ES-I3 (cell line): Measurements from ENCODE around the gene CCDC27.
"Not testable (repeated sequence)": the region's sequence is repeated elsewhere in the genome, so short reads cannot be mapped to it uniquely, and the experiment has no call there.

ENCODE experiments used
- H3K36me3 ChIP-seq: 2 replicates; pipeline ENCODE4 v1.6.1; 2013; ENCODE audit warnings: mild to moderate bottlenecking, low read length, control low read depth, moderate library complexity; ENCODE audit not compliant: insufficient read depth
- H3K4me1 ChIP-seq: 2 replicates; pipeline ENCODE4 v1.6.1; 2013; ENCODE audit warnings: mild to moderate bottlenecking, control low read depth, low read length; ENCODE audit not compliant: insufficient read depth
- H3K9ac ChIP-seq: 2 replicates; pipeline ENCODE4 v1.6.1; 2013; ENCODE audit warnings: low read depth, mild to moderate bottlenecking, low read length, moderate library complexity
- H3K9me3 ChIP-seq: 2 replicates; pipeline ENCODE4 v1.6.1; 2013; ENCODE audit warnings: mild to moderate bottlenecking, low read length, moderate library complexity; ENCODE audit not compliant: control insufficient read depth, insufficient read depth

The CCDC27 gene

DNA sequence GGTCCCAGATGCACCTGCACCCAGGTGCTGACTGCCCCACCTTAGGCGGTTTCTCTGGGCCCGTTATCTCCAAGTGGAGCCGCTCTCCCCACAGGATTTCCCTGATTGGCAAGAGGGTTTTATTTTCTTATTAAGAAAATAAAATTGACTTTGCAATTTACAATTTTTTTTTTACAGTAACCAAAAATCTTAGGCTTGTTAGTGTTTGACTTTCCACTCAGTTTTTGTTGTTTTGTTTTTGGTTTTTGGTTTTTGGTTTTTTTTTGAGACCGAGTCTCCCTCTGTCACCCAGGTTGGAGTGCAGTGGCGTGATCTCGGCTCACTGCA, 4.8 kb upstream of the CCDC27 start:
- no peaks in the 10 kb centered on the region for H3K9me3 ChIP-seq
- H3K9ac ChIP-seq: no peak overlapping the region; the same call in 1 of the 2 replicates
- peaks cover 12% of the 10 kb centered on the region; the same call in 1 of the 2 replicates for H3K4me1 ChIP-seq
- peaks cover 8% of the 10 kb centered on the region for H3K36me3 ChIP-seq

- Histone ChIP-seq H3K4me1 (peaks cover 12% of the 10 kb centered on the region; the same call in 1 of the 2 replicates), H3K9me3 (no peaks in the 10 kb centered on the region), H3K36me3 (peaks cover 4% of the 10 kb centered on the region; the same call in 1 of the 2 replicates), H3K9ac (no peak overlapping the region)
Measured at GRCh38 chr1:3747903-3748302, 4.3 kb upstream of the CCDC27 start.

DNA sequence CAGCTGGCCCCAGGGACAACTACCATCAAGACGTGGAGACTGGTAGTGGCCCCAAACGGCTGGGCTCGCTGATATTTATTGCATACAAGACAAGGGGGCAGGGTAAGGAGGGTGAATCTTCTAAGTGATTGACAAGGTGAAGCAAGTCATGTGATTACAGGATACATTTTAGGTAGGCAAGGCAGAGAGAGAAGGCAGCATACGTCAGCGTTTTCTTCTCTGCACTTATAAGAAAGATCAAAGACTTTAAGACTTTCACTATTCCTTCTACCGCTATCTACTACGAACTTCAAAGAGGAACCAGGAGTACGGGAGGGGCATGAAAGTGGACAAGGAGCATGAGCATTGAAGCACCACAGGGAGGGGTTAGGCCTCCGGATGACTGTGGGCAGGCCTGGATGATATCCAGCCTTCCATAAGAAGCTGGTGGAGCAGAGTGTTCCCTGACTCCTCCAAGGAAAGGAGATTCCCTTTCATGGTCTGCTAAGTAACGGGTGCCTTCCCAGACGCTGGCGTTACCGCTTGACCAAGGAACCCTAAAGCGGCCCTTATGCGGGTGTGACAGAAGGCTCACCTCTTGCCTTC, 3.8 kb upstream of the CCDC27 start:
- not testable (repeated sequence) for H3K9me3 ChIP-seq, H3K36me3 ChIP-seq, H3K9ac ChIP-seq
- H3K4me1 ChIP-seq: peaks cover 12% of the 10 kb centered on the region; the same call in 1 of the 2 replicates

- Histone ChIP-seq H3K36me3 (no peaks in the 10 kb centered on the region; the same call in 1 of the 2 replicates), H3K9ac (no peak overlapping the region), H3K9me3 (no peaks in the 10 kb centered on the region), H3K4me1 (peaks cover 12% of the 10 kb centered on the region; the same call in 1 of the 2 replicates)
Measured at GRCh38 chr1:3749512-3749911, 2.7 kb upstream of the CCDC27 start.

- Histone ChIP-seq H3K36me3 (no peaks in the 10 kb centered on the region), H3K9me3 (no peaks in the 10 kb centered on the region), H3K9ac (no peak overlapping the region), H3K4me1 (peaks cover 5% of the 10 kb centered on the region; the same call in 1 of the 2 replicates)
Measured at GRCh38 chr1:3750741-3751140, 1.5 kb upstream of the CCDC27 start.

- H3K4me1 ChIP-seq: no peaks in the 10 kb centered on the region
- H3K36me3 ChIP-seq: no peaks in the 10 kb centered on the region
- H3K9me3 ChIP-seq: no peaks in the 10 kb centered on the region
- H3K9ac ChIP-seq: no peak overlapping the region
Measured at GRCh38 chr1:3753656-3754454, 1.6 kb downstream of the CCDC27 start.

- H3K9me3 ChIP-seq: peaks cover 8% of the 10 kb centered on the region
- H3K4me1 ChIP-seq: no peaks in the 10 kb centered on the region
- H3K36me3 ChIP-seq: no peaks in the 10 kb centered on the region
- no peak overlapping the region for H3K9ac ChIP-seq
Measured at GRCh38 chr1:3756394-3756793, 4.1 kb downstream of the CCDC27 start.

- H3K36me3 ChIP-seq: no peaks in the 10 kb centered on the region
- H3K9ac ChIP-seq: no peak overlapping the region
- H3K4me1 ChIP-seq: no peaks in the 10 kb centered on the region
- peaks cover 8% of the 10 kb centered on the region for H3K9me3 ChIP-seq
Measured at GRCh38 chr1:3759164-3759563, 6.9 kb downstream of the CCDC27 start.

DNA sequence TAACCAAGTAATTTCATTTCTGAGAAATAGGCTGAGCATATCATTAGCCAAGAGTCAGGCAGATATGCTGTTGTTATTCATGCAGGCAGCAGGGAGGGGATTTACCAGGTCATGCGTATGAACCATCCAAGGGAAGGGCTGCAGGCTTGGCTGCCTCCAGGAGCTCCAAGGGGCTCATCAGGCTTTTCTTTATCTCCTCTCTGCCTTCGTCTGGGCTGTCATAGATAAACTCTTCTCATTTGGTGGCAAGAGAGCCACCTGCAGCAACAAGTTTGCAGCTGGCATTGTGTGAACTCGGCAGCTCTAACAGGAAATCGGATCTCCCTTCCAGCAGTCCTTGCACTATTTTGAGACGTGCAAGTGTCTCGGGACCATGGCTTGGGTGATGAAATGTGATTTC, 7.5 kb downstream of the CCDC27 start:
- Histone ChIP-seq H3K9me3 (peaks cover 8% of the 10 kb centered on the region), H3K9ac (no peak overlapping the region), H3K36me3 (no peaks in the 10 kb centered on the region), H3K4me1 (no peaks in the 10 kb centered on the region)

DNA sequence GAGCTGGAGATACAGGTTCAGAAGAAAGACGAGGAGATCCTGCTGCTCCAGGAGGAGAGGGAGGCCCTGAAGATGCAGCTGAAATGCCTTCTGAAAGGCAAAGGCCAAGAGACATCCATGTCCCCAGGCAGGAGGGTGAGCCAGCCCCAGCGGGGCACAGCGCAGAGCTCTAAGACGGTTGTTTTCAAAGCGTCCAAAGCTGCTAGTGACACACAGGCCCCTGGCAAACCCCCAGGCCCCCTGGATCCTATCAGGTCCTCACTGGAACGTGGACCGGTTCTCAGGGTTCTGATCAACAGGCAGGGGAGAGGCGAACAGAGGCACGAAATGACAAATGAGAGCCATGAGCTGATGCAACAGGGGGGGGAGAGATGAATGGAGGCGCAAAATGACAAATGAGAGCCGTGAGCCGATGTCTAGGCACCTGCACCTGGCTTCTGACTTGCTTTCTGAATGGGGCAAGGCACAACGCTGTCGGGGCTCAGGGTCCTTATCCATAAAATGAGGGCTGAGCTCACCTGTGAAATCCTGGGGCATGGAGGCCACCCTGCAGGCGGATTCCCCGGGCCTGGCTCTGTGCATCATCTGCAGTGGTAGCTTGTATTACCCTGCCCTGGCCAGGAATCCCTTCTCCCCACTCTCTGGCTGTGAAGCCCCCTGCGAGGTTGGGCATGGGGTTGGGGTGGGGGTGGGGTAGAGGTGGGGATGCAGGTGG, 9.2 kb downstream of the CCDC27 start:
- H3K4me1 ChIP-seq: no peaks in the 10 kb centered on the region
- peaks cover 8% of the 10 kb centered on the region for H3K9me3 ChIP-seq
- no peak overlapping the region for H3K9ac ChIP-seq
- no peaks in the 10 kb centered on the region for H3K36me3 ChIP-seq

- Histone ChIP-seq H3K4me1 (no peaks in the 10 kb centered on the region; the same call in 1 of the 2 replicates), H3K9ac (no peak overlapping the region), H3K9me3 (peaks cover 8% of the 10 kb centered on the region), H3K36me3 (no peaks in the 10 kb centered on the region)
Measured at GRCh38 chr1:3762151-3762872, 10.1 kb downstream of the CCDC27 start.

- no peak overlapping the region for H3K9ac ChIP-seq
- peaks cover 8% of the 10 kb centered on the region for H3K9me3 ChIP-seq
- H3K36me3 ChIP-seq: no peaks in the 10 kb centered on the region
- peaks cover 4% of the 10 kb centered on the region; the same call in 1 of the 2 replicates for H3K4me1 ChIP-seq
Measured at GRCh38 chr1:3762873-3763228, 10.6 kb downstream of the CCDC27 start.

DNA sequence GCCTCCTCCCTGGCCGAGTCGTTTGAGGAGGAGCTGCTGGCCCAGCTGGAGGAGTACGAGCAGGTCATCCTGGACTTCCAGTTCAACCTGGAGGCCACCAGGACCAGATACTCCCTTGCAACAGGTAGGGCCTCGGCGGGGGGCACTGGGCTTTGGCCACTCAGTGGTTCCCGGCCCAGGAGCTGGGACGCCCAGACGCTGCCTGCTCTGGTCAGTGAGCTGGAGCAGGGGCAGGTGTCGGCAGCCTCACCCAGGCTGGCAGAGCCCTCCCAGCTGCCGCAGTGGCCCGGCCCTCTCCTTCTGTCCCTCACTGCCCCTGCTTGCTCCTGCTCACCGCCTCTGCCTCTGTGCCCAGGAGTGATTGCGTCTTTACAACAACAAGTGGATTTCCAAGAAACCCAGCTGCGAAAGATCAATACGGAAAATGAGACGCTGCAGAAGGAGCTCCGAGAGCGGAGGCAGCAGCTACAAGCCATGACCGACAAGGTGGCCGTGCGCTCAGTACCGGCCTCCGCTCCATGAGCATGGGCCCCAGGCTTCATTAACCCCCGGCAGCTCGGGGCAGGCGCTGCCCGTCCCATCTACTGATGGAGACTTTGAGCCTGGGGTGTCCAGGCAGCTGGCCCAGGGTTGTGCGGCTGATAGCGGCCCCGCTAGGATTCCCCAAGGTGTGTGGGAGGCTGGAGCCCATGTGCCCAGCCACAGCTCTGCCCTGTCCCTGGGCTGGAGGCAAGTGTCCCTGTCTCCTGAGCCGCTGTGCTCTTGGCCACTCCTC, 11.3 kb downstream of the CCDC27 start:
- no peak overlapping the region for H3K9ac ChIP-seq
- H3K36me3 ChIP-seq: no peaks in the 10 kb centered on the region
- peaks cover 4% of the 10 kb centered on the region; the same call in 1 of the 2 replicates for H3K4me1 ChIP-seq
- peaks cover 8% of the 10 kb centered on the region for H3K9me3 ChIP-seq
